HG03025 (cell line): Measurements from ENCODE around the gene CEP152.
"Not testable (repeated sequence)": the region's sequence is repeated elsewhere in the genome, so short reads cannot be mapped to it uniquely, and the experiment has no call there.

Experiments
- ATAC-seq: cut with Tn5 transposase; IDR thresholded peaks from one replicate; pipeline ENCODE4 v1.9.1; 2021; ENCODE audit warnings: mild to moderate bottlenecking, moderate library complexity; ENCODE audit not compliant: unreplicated experiment, low FRiP score

CEP152 gene, protein sequence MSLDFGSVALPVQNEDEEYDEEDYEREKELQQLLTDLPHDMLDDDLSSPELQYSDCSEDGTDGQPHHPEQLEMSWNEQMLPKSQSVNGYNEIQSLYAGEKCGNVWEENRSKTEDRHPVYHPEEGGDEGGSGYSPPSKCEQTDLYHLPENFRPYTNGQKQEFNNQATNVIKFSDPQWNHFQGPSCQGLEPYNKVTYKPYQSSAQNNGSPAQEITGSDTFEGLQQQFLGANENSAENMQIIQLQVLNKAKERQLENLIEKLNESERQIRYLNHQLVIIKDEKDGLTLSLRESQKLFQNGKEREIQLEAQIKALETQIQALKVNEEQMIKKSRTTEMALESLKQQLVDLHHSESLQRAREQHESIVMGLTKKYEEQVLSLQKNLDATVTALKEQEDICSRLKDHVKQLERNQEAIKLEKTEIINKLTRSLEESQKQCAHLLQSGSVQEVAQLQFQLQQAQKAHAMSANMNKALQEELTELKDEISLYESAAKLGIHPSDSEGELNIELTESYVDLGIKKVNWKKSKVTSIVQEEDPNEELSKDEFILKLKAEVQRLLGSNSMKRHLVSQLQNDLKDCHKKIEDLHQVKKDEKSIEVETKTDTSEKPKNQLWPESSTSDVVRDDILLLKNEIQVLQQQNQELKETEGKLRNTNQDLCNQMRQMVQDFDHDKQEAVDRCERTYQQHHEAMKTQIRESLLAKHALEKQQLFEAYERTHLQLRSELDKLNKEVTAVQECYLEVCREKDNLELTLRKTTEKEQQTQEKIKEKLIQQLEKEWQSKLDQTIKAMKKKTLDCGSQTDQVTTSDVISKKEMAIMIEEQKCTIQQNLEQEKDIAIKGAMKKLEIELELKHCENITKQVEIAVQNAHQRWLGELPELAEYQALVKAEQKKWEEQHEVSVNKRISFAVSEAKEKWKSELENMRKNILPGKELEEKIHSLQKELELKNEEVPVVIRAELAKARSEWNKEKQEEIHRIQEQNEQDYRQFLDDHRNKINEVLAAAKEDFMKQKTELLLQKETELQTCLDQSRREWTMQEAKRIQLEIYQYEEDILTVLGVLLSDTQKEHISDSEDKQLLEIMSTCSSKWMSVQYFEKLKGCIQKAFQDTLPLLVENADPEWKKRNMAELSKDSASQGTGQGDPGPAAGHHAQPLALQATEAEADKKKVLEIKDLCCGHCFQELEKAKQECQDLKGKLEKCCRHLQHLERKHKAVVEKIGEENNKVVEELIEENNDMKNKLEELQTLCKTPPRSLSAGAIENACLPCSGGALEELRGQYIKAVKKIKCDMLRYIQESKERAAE (N-terminal part only)

DNA sequence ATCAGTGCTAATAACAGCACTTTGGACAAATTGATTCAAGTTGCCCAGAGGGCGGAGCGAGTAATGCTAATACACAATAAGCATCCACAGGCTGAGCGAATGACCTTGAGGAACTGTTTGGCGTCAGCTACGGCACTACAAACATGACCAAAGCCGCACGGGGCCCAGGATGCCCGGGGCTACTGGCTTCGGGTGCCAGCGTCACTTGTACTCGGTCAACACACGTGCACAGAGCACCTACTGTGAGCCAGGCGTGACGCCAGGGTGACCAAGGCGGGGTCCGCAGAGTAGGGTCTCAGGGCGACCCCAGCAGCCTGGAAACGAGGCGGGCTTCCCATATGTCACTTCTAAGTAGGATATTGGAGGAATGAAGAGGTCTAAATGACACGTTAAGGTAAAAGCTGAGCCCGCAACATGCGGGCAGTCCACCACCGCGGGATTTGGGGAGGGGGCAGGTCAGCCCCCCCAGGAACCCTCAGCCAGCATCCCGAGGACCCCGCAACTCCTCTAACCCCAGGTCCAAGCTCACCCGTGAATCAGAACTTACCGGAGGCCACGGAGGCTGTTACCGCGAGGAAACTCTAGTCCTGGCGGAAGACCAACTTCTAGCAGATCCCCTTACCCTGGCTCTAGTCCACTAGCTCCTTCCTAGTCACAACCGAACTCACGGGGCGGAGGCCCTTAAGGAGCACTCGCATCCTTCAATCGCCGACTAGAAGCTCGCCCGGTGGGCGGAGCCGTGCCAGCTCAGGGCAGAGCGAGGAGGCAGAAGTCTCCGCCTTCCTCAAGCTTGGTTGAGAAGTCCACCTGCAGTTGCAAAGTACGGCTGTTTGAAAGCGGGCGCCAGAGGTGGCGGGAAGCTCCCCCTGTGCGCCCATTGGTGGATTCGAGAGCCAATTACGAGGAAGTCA, at the start of gene CEP152:
Gene CEP152, minus strand, starts transcription at position 656 of the 911 bp plus-strand sequence. CDS start 5,420 bp downstream, outside the sequence.
- peak; percentile 99 for ATAC-seq

DNA sequence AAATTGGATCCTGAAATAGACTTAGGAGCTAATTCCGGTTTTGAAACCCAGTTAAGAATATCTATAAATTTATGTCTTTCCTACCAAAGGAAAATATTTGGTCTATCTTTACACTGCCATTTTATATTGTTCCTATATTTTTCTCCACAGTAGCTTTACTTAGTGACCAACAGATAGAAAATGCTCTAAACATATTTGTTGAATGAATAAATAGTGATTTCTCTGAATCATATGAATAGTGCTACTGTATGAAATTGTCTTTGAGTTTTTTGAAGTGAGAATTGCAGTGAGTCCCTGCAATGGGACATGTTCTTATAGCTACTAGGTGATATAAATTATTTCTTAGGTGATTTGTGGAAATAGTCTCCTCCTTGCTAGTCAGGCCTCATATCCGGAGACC, 48.6 kb upstream of the CEP152 start:
- ATAC-seq = no peak

DNA sequence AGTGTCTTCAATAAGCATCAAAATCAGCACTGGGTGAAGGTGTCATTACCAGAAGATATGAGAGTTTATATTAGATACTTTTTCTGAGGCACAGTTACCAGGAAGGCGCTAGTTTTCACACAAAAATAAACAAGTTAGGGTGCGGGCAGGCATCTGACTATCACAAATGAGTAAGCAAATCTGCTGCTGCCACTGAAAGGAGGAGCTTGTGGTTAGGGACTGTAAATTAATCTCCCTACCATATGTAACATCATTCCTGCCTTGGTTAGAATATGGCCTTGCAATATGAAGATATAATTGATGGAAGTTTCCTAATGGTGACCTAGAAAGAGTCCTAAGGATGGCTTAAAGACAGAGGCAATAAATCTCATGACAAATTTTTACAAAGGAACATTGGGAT, 47.5 kb upstream of the CEP152 start:
- no peak for ATAC-seq

DNA sequence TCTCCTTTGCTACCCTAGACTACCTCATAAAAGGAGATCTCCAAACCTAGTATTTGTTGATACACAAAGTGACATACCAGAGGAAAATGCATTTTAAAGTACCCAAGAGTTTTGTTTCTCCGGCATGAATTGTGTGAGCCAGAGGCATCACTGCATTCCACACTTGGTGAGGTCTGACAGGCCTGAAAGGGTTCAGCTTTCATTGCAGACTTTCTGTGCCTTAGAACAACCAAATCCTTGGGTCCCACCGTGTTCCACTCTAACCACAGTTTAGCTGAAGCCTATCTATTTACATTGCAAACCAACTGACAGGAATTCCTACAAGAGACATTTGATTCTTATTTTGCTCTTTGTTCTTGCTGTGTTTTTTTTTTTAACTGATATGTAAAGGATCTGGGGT, 46.1 kb upstream of the CEP152 start:
- ATAC-seq = no peak

DNA sequence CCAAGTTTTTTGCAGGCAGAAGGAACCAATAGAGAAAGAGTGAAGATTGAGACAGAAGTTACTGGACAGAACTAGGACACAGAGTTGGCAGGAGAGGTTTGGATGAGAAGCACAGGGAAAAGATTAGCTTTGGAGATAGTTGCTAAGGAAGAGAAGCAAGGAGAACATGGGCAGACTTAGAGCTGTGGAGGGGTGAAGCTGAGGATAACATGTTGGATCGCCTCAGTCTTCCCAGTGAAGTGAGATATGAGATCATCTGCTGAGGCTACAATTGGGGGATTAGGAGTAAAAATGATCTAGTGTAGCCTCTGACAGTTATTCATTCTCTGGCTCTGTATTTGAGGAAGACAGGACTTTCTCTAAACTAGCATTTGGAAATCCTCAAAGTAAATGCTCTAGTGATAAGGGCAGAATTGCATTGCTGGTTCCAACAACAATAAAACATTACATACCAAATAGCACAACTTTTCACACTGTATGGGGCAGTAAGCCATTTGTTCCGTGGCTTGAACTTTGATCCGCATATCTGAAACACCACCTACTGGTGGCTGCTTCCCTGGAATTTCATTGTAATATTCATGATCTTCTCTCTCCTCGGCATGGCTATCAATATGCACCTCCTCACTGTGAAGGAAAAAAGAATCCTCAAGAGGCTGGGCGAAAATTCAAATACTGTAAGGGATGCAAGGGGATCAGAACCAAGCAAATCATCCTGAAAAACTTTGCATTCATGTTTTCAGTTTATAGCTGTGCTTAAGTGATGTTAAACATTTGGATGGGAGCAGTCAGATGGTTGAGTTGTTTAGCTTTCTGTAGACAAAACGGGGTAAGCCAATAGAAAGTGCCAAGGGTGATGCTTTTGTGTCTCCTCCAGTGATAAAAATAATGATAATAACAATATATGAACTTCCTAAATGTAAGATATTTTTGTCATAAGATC, 44.9 kb upstream of the CEP152 start:
- no peak for ATAC-seq

DNA sequence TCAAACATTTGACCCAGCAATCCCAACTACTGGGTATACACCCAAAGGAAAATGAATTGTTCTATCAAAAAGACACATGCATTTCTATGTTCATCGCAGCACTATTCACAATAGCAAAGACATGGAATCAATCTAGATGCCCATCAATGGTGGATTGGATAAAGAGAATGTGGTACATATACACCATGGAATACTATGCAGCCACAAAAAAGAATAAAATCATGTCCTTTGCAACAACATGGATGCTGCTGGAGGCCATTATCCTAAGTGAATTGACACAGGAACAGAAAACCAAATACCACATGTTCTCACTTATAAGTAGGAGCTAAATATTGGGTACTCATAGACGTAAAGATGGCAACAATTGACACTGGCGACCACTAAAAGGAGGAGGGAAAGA, 43.6 kb upstream of the CEP152 start:
- ATAC-seq = not testable (repeated sequence)

DNA sequence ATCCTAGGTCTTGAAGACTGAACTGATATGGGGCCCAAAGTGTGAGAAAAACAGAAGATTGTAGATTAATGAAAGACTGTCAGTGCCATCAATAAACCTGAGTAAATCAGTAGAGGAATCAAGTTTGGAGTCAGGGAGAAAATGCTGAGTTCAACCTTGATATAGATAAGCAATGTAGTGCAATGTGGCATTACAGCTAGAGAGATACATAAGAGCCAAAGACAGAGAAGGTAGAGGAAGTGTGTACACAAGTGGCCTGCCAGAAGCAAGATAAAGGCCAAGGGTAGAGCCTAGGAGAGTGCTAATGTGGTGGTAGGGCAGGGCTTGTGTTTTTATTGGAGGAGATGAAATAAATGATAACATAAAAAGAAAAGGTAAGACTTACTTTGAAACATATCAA, 41.1 kb upstream of the CEP152 start:
- no peak for ATAC-seq

DNA sequence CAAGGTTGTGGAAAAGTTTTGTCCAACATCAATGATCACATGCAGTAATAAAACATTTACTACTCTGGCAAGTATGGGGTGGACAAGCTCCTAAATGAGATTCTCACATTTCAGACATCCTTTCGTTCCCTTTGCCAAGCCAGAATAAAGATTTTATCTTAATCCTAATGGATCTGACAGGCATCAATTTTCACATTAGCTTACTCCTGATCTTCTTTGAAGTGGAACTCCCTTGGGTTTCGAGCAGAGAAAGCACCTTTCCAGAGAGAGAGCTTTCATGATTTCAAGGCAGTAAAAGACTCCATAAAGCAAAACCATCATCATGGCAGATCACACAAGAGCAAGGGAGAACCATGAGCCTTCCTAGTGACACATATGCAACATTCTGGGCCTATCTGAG, 39.8 kb upstream of the CEP152 start:
- ATAC-seq = no peak

DNA sequence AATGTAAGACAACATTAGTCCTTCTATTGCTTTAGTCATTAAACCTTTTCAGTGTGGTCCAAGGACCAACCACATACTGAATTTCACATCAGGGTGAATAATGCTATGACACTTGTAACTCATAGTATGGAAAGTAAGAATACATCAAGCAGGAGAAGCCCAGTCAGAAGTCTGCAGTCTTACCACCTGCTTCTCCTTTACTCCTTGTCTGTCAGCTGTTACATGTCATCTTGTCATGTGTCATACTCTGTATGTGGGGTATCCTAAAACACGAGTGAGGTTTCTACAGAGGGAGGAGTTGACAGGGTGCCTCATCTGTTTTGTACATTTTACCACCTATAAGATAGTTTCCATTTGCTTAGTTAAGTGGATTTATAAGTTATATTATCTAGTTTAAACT, 34.3 kb upstream of the CEP152 start:
- no peak for ATAC-seq

DNA sequence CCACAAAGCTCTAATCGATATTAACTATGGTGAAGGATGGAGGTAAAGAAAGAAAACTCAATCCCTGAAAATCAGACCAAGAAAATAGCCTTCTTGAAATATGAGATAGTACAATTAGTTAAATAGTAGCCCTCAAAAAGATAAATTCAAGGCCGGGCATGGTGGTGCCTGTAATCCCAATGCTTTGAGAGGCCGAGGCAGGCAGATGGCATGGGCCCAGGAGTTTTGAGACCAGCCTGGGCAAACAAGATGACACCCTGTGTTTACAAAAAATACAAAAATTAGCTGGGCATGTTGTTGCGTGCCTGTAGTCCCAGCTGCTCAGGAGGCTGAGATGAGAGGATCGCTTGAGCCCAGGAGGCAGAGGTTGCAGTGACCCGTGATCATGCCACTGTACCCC, 31.6 kb upstream of the CEP152 start:
- no peak for ATAC-seq

DNA sequence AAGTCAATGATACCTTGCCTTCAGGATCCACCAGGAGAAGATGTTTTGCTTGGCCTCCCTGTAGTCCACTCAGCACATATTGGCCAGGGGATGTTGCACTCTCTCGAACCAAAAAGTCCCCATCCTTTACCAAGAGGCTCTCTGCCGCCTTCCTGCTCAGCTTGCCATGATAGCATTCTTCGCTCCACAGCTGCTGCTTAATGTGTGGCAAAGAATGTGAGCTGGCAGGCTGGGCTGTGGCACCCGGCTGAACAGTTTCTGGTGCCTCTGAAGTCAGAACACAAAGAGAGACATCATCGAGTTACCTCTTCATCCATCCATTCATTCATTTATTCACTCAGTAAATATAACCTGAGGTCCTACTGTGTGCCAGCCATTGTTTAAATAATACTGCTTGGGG, 23.9 kb upstream of the CEP152 start:
- no peak for ATAC-seq

DNA sequence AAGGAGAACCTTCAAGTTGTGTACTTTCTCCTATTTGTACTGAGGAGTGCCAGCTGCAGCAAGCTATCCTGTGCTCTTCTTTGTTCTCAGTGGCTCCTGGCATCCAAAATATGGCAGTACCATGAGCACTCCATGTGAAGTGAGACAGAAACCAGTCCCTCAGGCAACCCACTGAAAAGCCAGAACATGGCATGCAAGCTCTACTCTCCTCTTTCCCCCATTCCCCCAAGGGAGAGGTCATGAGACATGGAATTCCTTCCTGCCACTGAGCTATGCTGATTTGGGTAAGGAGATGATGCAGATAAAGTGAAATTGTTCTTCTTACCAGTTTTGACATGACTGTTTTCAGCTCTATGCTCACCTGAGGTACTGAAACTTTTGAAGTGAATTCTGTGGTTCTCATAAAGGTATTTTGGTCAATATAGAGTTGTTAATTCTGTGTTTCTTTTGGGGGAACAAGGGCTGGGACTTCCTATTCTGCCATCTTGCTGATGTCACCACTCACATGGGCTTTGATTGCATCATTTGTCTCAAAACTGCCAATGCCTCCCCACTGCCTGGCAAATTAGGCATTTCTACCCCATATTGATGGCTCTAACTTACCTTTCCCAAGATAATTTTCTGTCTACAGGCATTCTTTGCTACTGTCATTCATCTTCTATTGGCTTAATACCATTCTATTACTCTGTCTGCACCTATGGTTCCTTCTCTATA, 22.8 kb upstream of the CEP152 start:
- no peak for ATAC-seq

DNA sequence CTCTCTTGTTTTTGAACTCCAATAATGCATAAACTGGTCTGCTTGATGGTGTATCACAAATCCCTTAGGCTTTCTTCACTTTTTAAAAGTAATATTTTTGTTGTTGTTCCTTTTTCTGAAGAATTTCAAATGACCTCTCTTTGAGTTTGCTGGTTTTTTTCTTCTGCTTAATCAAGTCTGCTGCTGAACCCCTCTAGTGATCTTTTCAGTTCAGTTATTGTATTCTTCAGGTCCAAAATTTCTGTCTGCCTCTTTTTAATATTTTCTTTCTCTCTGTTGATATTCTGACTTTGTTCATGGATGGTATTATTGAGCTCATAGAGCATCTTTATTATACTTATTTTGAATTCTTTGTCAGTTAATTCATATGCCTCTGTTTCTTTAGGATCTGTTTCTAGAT, 21.8 kb upstream of the CEP152 start:
- ATAC-seq = no peak

DNA sequence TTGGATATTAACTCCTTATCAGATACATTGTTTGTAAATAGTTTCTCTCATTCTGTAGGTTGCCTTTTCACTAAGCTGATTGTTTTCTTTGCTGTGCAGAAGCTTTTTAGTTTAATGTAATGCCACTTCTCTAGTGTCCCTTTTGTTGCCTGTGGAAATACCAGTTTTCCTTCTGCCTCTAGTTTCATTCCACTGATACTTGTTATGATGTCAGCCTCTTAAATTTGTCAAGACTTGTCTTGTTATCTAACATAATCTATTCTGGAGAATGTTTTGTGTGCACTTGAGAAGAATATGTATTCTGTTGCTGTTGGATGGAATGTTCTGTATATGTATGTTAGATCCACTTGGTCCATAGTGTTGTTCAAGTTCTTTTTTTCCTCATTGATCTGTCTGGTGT, 18.0 kb upstream of the CEP152 start:
- no peak for ATAC-seq

DNA sequence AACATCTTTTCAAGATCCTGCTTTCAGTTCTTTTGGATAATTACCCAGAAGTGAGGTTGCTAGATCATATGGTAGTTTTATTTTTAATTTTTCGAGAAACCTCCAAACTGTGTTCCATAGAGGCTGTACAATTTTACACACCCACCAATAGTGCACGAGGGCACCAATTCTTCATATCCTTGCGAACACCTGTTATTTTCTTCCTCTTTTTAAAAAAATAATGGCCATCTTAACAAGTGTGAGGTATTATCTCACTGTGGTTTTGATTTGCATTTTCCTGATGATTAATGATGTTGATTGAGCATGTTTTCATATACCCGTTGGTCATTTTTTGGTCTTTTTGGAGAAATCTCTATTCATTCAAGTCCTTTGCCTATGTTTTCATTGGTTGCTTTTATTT, 17.6 kb upstream of the CEP152 start:
- ATAC-seq = no peak

DNA sequence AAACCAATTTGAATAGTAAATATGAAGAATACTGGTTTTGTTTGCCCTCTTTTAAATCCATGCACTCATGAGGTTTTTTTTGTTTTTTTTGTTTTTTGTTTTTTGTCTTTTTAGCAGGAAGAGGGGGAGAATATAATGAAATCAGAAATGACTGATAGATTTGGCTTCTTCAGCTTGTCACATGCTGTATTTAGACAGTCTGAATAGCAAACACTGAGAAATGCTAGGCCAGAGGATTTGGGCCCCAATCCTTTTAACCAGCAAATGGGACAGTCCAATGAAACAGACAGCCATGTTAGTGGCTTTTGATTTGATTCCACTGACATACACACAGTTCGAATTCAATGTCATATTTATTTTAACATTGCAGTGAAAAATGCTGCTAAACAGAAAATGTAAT, 14.2 kb upstream of the CEP152 start:
- ATAC-seq = no peak

DNA sequence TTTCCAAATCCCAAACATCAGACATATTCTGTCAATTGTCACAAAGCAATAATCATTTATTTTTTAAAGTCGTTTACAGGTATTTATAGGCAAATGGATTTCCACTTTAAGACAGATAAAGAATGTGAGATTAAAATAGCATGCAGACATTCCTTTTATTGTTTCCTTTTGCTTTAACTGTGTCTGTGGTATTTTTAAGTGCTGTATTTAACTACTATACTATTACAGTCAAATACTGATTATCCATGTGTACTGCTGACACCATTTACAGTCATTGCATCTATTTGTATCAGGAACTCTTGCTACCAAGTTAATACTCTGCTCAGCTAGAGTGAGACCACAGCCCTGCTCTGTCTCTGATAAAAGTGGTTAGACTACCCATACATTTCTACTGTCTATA, 12.8 kb upstream of the CEP152 start:
- ATAC-seq = no peak

DNA sequence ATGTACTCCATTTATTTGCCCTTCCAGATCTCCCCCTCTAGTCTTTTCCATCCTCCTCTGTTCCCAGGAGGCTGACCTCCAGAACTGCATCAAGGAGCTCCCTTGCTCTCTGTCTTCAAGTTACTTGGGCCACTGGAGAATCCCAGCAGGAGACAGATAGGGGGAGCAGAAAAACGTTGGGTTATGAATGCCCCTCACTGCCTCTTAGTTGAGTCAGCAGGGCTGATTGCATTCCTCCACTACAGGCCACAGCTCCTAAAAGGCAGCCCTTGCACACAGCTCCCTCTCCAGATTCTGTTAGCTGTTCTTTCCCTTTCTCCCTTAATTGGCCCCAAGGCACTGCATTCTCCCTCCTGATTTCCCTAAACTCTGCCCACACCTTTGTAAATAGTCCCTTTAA, 12.4 kb upstream of the CEP152 start:
- no peak for ATAC-seq
